Astrocyte (in vitro differentiated cells and primary cell): Measurements from ENCODE around the gene ZCCHC2. TPM values are rescaled to one million over a fixed set of nuclear protein-coding genes. Genes with fewer than 3 reads are reported as not detected.
A peak's percentile ranks its signal among the peaks of the same experiment; 100 is the strongest.

Experiments
- DNase-seq: peaks from one replicate; pipeline ENCODE4 v3.0.0-alpha.2; 2010; ENCODE audit warnings: low read depth
- FAIRE-seq: peaks from 2 replicates; lab custom pipeline; 2011; peaks lifted over from hg19 to GRCh38; lab: Jason Lieb, UNC
- H2AFZ ChIP-seq: 2 replicates; pipeline ENCODE4 v1.6.0; 2012; ENCODE audit warnings: low read depth, low read length, inconsistent platforms
- H3K27ac ChIP-seq: 2 replicates; pipeline ENCODE4 v1.5.1; 2011; ENCODE audit warnings: low read depth, low read length, inconsistent platforms
- H3K27me3 ChIP-seq: 2 replicates; pipeline ENCODE4 v1.6.0; 2011; ENCODE audit warnings: low read length, inconsistent platforms; ENCODE audit not compliant: insufficient read depth
- H3K36me3 ChIP-seq: 2 replicates; pipeline ENCODE4 v1.5.1; 2011; ENCODE audit warnings: low read length, inconsistent platforms; ENCODE audit not compliant: insufficient read depth
- H3K4me1 ChIP-seq: 2 replicates; pipeline ENCODE4 v1.5.1; 2011; ENCODE audit warnings: low read length, inconsistent platforms; ENCODE audit not compliant: insufficient read depth
- H3K4me2 ChIP-seq: 2 replicates; pipeline ENCODE4 v1.6.0; 2012; ENCODE audit warnings: low read length, inconsistent platforms
- H3K4me3 ChIP-seq: 2 replicates; pipeline ENCODE4 v1.5.1; 2011; ENCODE audit warnings: low read depth, mild to moderate bottlenecking, low read length, inconsistent platforms; ENCODE audit not compliant: insufficient read depth
- H3K79me2 ChIP-seq: 2 replicates; pipeline ENCODE4 v1.6.0; 2012; ENCODE audit warnings: mild to moderate bottlenecking, low read length, inconsistent platforms; ENCODE audit not compliant: insufficient read depth
- H3K9ac ChIP-seq: 2 replicates; pipeline ENCODE4 v1.6.0; 2012; ENCODE audit warnings: mild to moderate bottlenecking, low read length, inconsistent platforms
- H3K9me3 ChIP-seq: 2 replicates; pipeline ENCODE4 v1.5.1; 2012; ENCODE audit warnings: low read depth, mild to moderate bottlenecking, low read length, inconsistent platforms; ENCODE audit not compliant: insufficient read depth
- H4K20me1 ChIP-seq: 2 replicates; pipeline ENCODE4 v1.6.0; 2012; ENCODE audit warnings: low read length, inconsistent platforms; ENCODE audit not compliant: insufficient read depth
- H3K27ac Mint-ChIP-seq: one replicate; pipeline ENCODE4 v1.8.0; 2021; ENCODE audit warnings: mild to moderate bottlenecking, mixed read lengths; ENCODE audit not compliant: unreplicated experiment
- H3K27me3 Mint-ChIP-seq: one replicate; pipeline ENCODE4 v1.8.0; 2021; ENCODE audit warnings: low read depth, mixed read lengths; ENCODE audit not compliant: unreplicated experiment
- H3K36me3 Mint-ChIP-seq: one replicate; pipeline ENCODE4 v1.8.0; 2021; ENCODE audit warnings: low read depth, mixed read lengths; ENCODE audit not compliant: unreplicated experiment
- H3K4me1 Mint-ChIP-seq: one replicate; pipeline ENCODE4 v1.8.0; 2021; ENCODE audit warnings: low read depth, mixed read lengths; ENCODE audit not compliant: unreplicated experiment
- H3K4me3 Mint-ChIP-seq: one replicate; pipeline ENCODE4 v1.8.0; 2021; ENCODE audit warnings: mild to moderate bottlenecking, moderate library complexity, mixed read lengths; ENCODE audit not compliant: unreplicated experiment
- H3K9me3 Mint-ChIP-seq: one replicate; pipeline ENCODE4 v1.8.0; 2021; ENCODE audit warnings: mild to moderate bottlenecking, mixed read lengths; ENCODE audit not compliant: unreplicated experiment
- CTCF ChIP-seq: IDR thresholded peaks from 2 replicates; pipeline ENCODE4 v1.5.1; 2011; ENCODE audit warnings: low read depth, mild to moderate bottlenecking, inconsistent platforms, low read length, moderate library complexity; ENCODE audit not compliant: insufficient read depth
- EZH2 ChIP-seq: IDR thresholded peaks from 2 replicates; pipeline ENCODE4 v1.6.1; 2012; ENCODE audit warnings: mild to moderate bottlenecking, low read length, inconsistent platforms; ENCODE audit not compliant: insufficient read depth
- total RNA-seq: library from RNA; stranded (reverse); gene quantifications from 2 replicates; pipeline ENCODE4 v1.2.1, GENCODE V29; 2021

ZCCHC2 gene
- total RNA-seq, 1 donor from 2014 or later = 14.8 TPM

DNA sequence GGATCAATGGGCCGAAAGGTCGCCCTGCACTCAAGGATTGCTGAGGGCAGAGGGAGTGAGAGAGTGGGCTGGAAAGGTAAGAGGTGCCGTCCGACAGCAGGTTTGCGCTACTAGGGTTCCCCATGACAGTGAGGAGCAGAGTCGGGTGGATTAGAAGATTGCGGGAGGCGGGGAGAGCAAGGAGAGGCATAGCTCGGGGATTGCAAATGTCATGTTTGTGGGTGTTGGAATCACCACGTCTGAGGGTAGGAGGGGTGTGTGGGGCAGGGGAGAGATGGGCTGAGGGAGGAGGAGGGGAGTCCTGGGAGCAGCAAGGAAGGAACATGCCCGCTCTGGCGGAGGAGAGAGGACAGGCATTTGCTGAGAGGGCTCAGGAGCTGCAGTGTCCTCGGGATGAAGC is 81.2 kb downstream of the ZCCHC2 start:
- FAIRE-seq (no peak), DNase-seq (no peak)
- Histone ChIP-seq H3K36me3 (no peaks in the 10 kb centered on the region), H2AFZ (no peak overlapping the region), H3K4me2 (no peak overlapping the region), H4K20me1 (no peaks in the 10 kb centered on the region), H3K79me2 (no peaks in the 10 kb centered on the region), H3K9ac (no peak overlapping the region), H3K9me3 (no peaks in the 10 kb centered on the region), H3K4me1 (no peaks in the 10 kb centered on the region), H3K27me3 (peaks cover 8% of the 10 kb centered on the region), H3K27ac (no peak overlapping the region), H3K4me3 (no peak overlapping the region)
- Mint-ChIP-seq H3K9me3 (peaks cover 9% of the 10 kb centered on the region), H3K27me3 (peaks cover 32% of the 10 kb centered on the region), H3K36me3 (peaks cover 4% of the 10 kb centered on the region), H3K27ac (peak overlapping the region; percentile 69), H3K4me1 (peaks cover 8% of the 10 kb centered on the region), H3K4me3 (no peak overlapping the region)
- TF ChIP-seq EZH2 (no peak), CTCF (no peak)

GRCh38 chr18:62605685-62606084 is 82.9 kb downstream of the ZCCHC2 start:
- no peak for FAIRE-seq
- no peak overlapping the region for H3K9ac ChIP-seq
- no peak overlapping the region for H3K4me2 ChIP-seq
- H2AFZ ChIP-seq = no peak overlapping the region
- no peaks in the 10 kb centered on the region for H3K79me2 ChIP-seq
- no peak for DNase-seq
- peaks cover 11% of the 10 kb centered on the region for H3K27me3 ChIP-seq
- H3K27ac Mint-ChIP-seq = no peak overlapping the region
- H3K36me3 ChIP-seq = no peaks in the 10 kb centered on the region
- no peak overlapping the region for H3K4me3 Mint-ChIP-seq
- H3K36me3 Mint-ChIP-seq = peaks cover 4% of the 10 kb centered on the region
- H3K9me3 Mint-ChIP-seq = peaks cover 7% of the 10 kb centered on the region
- H3K27ac ChIP-seq = no peak overlapping the region
- no peaks in the 10 kb centered on the region for H3K9me3 ChIP-seq
- no peaks in the 10 kb centered on the region for H3K4me1 ChIP-seq
- no peak overlapping the region for H3K4me3 ChIP-seq
- H3K27me3 Mint-ChIP-seq = peaks cover 36% of the 10 kb centered on the region
- peaks cover 10% of the 10 kb centered on the region for H3K4me1 Mint-ChIP-seq
- TF ChIP-seq CTCF (no peak), EZH2 (no peak)
- H4K20me1 ChIP-seq = no peaks in the 10 kb centered on the region

- Mint-ChIP-seq H3K36me3 (peaks cover 4% of the 10 kb centered on the region), H3K27ac (no peak overlapping the region), H3K27me3 (peaks cover 34% of the 10 kb centered on the region), H3K4me1 (peaks cover 13% of the 10 kb centered on the region), H3K4me3 (no peak overlapping the region), H3K9me3 (peaks cover 7% of the 10 kb centered on the region)
- Histone ChIP-seq H4K20me1 (no peaks in the 10 kb centered on the region), H3K27ac (no peak overlapping the region), H3K4me3 (no peak overlapping the region), H2AFZ (no peak overlapping the region), H3K9ac (no peak overlapping the region), H3K36me3 (no peaks in the 10 kb centered on the region), H3K27me3 (peaks cover 15% of the 10 kb centered on the region), H3K4me1 (no peaks in the 10 kb centered on the region), H3K9me3 (no peaks in the 10 kb centered on the region), H3K79me2 (no peaks in the 10 kb centered on the region), H3K4me2 (no peak overlapping the region)
- DNase-seq (no peak), FAIRE-seq (no peak)
- TF ChIP-seq CTCF (no peak), EZH2 (no peak)
Observed at GRCh38 chr18:62606106-62606505, 83.3 kb downstream of the ZCCHC2 start.
